Nephron progenitor cell (in vitro differentiated cells): Measurements from ENCODE around the gene REL.

ENCODE experiments used
- DNase-seq: peaks from one replicate; pipeline ENCODE4 v3.0.0; 2021
- H3K27ac Mint-ChIP-seq: 2 replicates; pipeline ENCODE4 v1.8.0; 2021; ENCODE audit warnings: mild to moderate bottlenecking, moderate library complexity, mixed read lengths
- H3K27me3 Mint-ChIP-seq: 2 replicates; pipeline ENCODE4 v1.8.0; 2021; ENCODE audit warnings: mild to moderate bottlenecking, low read depth, mixed read lengths; ENCODE audit not compliant: poor library complexity
- H3K36me3 Mint-ChIP-seq: 2 replicates; pipeline ENCODE4 v1.8.0; 2021; ENCODE audit warnings: low read depth, mixed read lengths
- H3K4me1 Mint-ChIP-seq: 2 replicates; pipeline ENCODE4 v1.8.0; 2021; ENCODE audit warnings: mixed read lengths
- H3K4me3 Mint-ChIP-seq: 2 replicates; pipeline ENCODE4 v1.8.0; 2021; ENCODE audit warnings: mild to moderate bottlenecking, moderate library complexity, mixed read lengths
- H3K9me3 Mint-ChIP-seq: 2 replicates; pipeline ENCODE4 v1.8.0; 2021; ENCODE audit warnings: mild to moderate bottlenecking, moderate library complexity, mixed read lengths
- CTCF ChIP-seq: fragments of 200-600 bp; sonication (generic); IDR thresholded peaks from 2 replicates; pipeline ENCODE4 v1.5.0; 2021; ENCODE audit warnings: antibody characterized with exemption

Gene REL

DNA sequence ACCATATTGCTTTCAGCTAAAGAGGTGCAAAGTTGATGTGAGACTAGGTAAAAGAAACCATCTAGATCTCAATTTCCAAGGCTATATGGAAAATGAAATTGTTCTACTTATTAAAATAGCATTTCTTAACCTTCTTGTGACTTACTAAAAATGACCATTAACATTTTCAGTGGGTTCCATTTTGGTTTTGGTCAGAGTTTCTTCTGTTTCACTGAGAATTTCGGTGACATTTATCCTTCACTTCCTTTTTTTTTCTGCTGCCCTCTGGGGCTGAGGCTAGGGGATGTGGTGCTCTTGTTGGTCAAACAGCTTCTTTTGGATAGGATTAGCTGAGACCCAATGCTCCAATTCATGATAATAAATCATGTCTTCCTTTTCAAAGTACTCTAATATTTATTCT, 44.3 kb upstream of the REL start:
- H3K9me3 Mint-ChIP-seq, result no peaks in the 10 kb centered on the region
- no peaks in the 10 kb centered on the region for H3K36me3 Mint-ChIP-seq
- DNase-seq, result no peak
- peaks cover 10% of the 10 kb centered on the region for H3K27me3 Mint-ChIP-seq
- H3K27ac Mint-ChIP-seq, result no peak overlapping the region
- H3K4me1 Mint-ChIP-seq, result peaks cover 6% of the 10 kb centered on the region
- no peak for TF ChIP-seq CTCF
- no peak overlapping the region for H3K4me3 Mint-ChIP-seq

DNA sequence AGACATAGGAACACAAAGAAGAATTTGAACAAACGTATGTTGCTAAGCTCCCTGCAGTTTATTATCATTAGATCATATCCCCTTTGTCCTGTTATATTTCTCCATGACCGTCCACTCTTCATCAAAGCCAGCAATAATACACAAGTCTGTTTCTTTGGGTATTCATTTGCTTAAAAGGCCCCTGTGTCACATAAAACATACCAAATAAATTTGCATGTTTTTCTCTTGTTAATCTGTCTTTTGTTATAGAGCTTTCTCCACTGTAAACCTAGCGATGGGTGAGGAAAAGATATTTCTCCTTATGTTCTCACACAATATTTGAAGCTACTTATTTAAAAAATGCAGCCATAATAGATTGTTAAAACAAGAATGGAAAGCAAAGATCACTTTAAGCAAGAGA, 42.9 kb upstream of the REL start:
- TF ChIP-seq CTCF, result no peak
- Mint-ChIP-seq H3K9me3 (no peaks in the 10 kb centered on the region), H3K36me3 (no peaks in the 10 kb centered on the region), H3K27me3 (peaks cover 10% of the 10 kb centered on the region), H3K4me1 (peaks cover 6% of the 10 kb centered on the region), H3K27ac (no peak overlapping the region), H3K4me3 (no peak overlapping the region)
- no peak for DNase-seq

DNA sequence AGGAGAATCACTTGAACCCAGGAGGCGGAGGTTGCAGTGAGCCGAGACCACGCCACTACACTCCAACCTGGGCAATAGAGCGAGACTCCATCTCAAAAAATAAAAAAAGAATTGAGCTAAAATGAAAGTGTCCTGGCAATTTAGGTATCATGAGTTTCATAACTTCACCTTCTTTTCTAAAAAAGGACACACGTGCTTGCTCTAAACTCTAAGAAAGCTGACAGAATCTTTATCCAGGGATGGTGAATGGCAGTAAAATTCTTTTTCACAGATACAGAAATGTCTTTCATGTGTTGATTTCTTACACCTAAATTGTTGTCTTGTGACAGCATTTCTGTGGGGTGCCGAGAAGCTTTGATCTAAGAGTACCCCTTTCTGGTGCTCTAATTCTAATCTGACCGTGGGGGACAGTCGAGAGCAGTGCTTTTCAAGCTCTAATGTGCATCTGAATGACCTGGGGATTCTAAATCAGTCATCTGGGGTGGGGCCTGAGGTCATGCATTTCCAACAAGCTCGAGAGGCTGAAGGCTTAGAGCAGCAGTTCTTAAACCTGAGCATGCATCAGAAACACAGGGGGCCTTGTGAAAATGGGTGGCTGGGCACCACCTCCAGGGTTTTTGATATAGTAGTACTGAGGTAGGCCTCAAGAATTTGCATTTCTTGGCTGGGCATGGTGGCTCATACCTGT, 42.1 kb upstream of the REL start:
- Mint-ChIP-seq H3K4me3 (no peak overlapping the region), H3K27me3 (peaks cover 13% of the 10 kb centered on the region), H3K4me1 (peaks cover 6% of the 10 kb centered on the region), H3K9me3 (no peaks in the 10 kb centered on the region), H3K36me3 (no peaks in the 10 kb centered on the region), H3K27ac (no peak overlapping the region)
- no peak for TF ChIP-seq CTCF
- DNase-seq, result no peak

DNA sequence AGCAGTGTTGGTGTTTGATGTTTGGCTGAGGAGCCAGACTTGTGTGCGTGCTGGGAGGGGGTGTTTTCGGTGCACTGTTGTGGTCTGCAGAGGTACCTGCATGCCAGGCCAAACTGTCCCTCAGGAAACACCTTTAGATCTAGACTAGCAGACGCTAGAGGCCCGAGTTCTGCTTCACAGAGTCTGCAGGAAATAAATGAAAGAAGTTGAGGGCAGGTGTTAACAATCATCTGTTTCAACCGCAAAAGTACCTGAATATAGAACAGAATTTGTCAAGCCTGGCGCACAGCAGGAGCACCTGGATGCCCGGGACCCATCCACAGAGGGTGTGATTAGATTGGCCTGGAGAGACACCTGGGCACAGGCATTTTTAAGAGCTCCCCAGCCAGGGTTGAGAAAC, 40.5 kb upstream of the REL start:
- peaks cover 19% of the 10 kb centered on the region for H3K27me3 Mint-ChIP-seq
- H3K4me3 Mint-ChIP-seq, result no peak overlapping the region
- peaks cover 3% of the 10 kb centered on the region for H3K9me3 Mint-ChIP-seq
- TF ChIP-seq CTCF, result no peak
- peaks cover 6% of the 10 kb centered on the region for H3K4me1 Mint-ChIP-seq
- no peak for DNase-seq
- no peaks in the 10 kb centered on the region for H3K36me3 Mint-ChIP-seq
- peak overlapping the region; percentile 9 for H3K27ac Mint-ChIP-seq

DNA sequence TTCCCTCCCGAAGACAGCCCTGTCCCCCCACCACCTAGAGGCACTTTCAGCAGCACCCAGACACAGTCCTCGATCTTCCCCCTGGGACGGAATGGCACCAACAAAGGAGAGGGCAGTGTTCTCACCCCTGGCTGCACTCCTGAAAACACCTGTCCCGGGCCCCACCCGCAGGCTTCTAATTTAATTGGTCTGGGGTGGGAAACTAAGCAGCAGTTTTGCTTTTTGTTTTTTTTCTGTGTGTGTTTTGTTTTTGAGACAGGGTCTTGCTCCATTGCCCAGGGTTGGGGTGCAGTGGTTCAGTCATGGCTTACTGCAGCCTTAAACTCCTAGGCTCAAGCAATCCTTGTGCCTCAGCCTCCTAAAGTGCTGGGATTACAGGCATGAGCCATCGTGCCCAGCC, 38.4 kb upstream of the REL start:
- Mint-ChIP-seq H3K27me3 (peaks cover 18% of the 10 kb centered on the region), H3K9me3 (peaks cover 5% of the 10 kb centered on the region), H3K4me1 (peaks cover 17% of the 10 kb centered on the region), H3K4me3 (no peak overlapping the region), H3K27ac (no peak overlapping the region), H3K36me3 (no peaks in the 10 kb centered on the region)
- no peak for TF ChIP-seq CTCF
- no peak for DNase-seq

GRCh38 chr2:60844105-60844504, 37.3 kb upstream of the REL start:
- peaks cover 19% of the 10 kb centered on the region for H3K4me1 Mint-ChIP-seq
- peaks cover 15% of the 10 kb centered on the region for H3K27me3 Mint-ChIP-seq
- TF ChIP-seq CTCF, result no peak
- peaks cover 5% of the 10 kb centered on the region for H3K9me3 Mint-ChIP-seq
- H3K36me3 Mint-ChIP-seq, result no peaks in the 10 kb centered on the region
- H3K27ac Mint-ChIP-seq, result no peak overlapping the region
- DNase-seq, result no peak
- H3K4me3 Mint-ChIP-seq, result no peak overlapping the region
